Lower leg skin (tissue), 3 donors: ENCODE measurements around the gene KLHDC3.

Experiments
- POLR2A ChIP-seq, 2 donors: fragments of 450-650 bp; IDR thresholded peaks; one replicate each; pipeline ENCODE4 v1.6.1; 2016 to 2017; ENCODE audit warnings: antibody characterized with exemption in 2 of 2, mild to moderate bottlenecking in 1 of 2, moderate library complexity in 1 of 2
- TF ChIP-seq, protein P1 (sequence below), 3 donors: fragments of 450-650 bp; IDR thresholded peaks; one replicate each; pipeline ENCODE4 v1.5.1; 2016; ENCODE audit warnings: antibody characterized with exemption in 3 of 3, mild to moderate bottlenecking in 3 of 3, moderate library complexity in 2 of 3

DNA sequence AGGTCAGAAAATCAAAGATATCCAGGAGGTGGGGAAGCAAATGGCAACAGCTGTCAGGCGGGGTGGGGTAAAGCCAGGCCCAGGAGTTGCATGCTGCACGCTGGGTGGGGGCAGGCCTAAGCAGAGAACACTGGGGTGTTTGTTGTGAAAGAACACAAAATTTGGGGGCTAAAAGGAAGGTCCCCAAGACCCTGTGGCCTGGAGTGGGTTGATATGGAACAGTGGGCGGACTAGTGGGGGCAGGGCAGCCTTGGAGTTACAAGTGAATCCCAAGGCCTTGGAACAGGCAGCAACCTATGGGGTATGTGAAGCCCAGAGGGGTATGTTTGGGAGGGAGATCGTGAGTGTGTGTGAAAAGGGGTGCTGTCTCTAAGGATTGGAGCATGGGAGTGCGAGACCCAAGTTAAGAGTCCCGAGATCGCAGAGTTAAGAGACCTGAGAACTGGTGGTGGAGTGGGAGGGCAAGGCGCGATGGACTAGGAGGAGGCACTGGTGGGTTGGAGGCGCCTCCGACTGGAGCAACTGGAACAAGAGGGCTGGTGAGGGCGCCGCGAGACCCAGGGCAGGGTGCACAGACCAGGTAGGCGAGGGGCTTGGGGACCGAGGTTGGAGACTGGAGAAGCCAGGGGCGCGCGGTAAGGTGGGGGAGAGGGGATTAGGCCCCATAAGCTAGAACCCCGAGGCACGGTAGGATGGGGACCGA is 38.9 kb downstream of the KLHDC3 start:
- no peak for TF ChIP-seq POLR2A (IDR thresholded peaks at IDR 0.05)
- TF ChIP-seq, protein P1, sequence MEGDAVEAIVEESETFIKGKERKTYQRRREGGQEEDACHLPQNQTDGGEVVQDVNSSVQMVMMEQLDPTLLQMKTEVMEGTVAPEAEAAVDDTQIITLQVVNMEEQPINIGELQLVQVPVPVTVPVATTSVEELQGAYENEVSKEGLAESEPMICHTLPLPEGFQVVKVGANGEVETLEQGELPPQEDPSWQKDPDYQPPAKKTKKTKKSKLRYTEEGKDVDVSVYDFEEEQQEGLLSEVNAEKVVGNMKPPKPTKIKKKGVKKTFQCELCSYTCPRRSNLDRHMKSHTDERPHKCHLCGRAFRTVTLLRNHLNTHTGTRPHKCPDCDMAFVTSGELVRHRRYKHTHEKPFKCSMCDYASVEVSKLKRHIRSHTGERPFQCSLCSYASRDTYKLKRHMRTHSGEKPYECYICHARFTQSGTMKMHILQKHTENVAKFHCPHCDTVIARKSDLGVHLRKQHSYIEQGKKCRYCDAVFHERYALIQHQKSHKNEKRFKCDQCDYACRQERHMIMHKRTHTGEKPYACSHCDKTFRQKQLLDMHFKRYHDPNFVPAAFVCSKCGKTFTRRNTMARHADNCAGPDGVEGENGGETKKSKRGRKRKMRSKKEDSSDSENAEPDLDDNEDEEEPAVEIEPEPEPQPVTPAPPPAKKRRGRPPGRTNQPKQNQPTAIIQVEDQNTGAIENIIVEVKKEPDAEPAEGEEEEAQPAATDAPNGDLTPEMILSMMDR (IDR thresholded peaks at IDR 0.05) = no peak
